Stimulated activated CD4-positive, alpha-beta T cell treated with anti-CD3 and anti-CD28 coated beads, Interleukin-12 subunit alpha, Interleukin-12 subunit beta, amount 100 ng/mL, for 4 hours (primary cell): ENCODE data around the gene GCK.
"Not testable (repeated sequence)": the region's sequence is repeated elsewhere in the genome, so short reads cannot be mapped to it uniquely, and the experiment has no call there.

Experiments used
- DNase-seq: peaks from one replicate; pipeline ENCODE4 v3.0.0-alpha.2; 2020

The GCK gene

DNA sequence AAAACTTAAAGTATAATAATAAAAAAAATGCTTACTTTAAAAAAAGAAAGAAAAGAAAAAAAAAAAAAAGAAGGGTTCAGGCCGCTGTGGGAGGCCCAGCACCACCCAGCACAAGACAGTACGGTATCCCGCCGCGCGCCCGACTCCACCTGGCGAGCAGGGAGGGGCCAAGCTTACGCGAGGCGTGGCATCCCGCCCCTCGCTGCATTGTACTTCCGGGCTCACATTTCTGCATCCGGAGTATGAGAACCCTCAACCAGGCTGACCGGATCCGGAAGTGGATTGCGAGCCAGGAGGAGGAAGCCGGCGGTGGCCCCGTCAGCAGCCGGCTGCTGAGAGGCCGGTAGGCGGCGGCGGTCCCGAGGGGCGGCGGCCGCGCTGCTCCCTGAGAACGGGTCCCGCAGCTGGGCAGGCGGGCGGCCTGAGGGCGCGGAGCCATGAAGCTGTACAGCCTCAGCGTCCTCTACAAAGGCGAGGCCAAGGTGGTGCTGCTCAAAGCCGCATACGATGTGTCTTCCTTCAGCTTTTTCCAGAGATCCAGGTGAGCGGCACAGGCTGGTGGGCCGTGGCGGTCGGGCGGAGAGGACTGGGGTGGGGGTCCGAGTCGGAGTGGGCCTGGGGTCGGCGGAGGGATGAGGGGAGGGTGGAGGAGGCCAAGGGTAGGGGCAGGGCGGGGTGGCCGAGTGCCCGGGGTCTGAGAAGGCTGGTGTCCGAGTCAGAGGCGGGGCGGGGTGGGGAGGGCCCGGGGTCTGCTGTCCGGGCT is 11.6 kb upstream of the GCK start, which contains the start of gene YKT6:
Gene YKT6 (plus strand): TSS at position 280 of the 763 bp plus-strand sequence. CDS start 158 bp downstream, at position 438.
- DNase-seq = peak; percentile 93

DNA sequence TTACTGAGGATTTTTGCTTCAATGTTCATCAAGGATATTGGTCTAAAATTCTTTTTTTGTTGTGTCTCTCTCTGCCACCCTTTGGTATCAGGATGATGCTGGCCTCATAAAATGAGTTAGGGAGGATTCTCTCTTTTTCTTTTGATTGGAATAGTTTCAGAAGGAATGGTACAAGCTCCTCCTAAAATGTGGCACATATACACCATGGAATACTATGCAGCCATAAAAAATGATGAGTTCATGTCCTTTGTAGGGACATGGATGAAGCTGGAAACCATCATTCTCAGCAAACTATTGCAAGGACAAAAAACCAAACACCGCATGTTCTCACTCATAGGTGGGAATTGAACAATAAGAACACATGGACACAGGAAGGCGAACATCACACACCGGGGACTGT is 10.9 kb upstream of the GCK start:
- DNase-seq = not testable (repeated sequence)

DNA sequence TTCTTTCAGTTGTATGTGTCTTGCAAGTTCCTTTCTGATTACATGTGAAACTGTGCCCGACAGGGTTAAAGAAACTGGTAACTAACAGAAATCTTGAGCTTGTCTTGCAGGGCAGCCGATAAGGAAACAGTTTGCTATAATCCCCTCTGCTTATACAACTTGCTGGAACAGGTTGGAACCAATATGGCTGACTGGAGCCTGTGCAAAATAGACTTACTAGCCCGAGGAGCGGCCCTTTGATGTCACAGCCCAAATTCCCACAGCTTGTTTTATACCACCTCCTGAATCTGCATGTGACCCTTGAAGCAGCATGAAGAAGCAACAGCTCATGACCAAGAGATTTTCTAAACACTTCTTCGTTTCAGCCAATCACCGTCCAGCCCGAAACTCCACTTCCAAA is 8.2 kb upstream of the GCK start:
- no peak for DNase-seq

DNA sequence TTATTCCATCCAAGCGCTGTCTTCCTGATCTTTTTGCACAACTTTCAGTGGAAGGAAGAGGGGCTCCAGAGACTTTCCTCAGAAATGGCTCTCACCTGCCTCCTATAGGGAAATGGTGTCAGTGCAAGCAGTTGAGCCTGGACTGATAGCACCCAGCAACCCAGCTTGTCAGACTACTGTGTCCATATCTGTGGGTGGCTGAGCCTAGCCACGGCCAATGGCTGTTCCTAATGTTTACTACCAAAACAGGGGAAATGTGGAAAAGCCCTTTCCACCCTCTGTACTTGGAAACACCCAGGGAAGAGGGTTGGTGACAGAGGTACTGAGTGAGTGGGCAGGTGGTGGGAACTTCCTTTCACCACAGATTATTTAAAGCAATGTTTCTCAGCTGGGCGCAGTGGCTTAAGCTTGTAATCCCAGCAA is 7.2 kb upstream of the GCK start:
- DNase-seq = no peak

DNA sequence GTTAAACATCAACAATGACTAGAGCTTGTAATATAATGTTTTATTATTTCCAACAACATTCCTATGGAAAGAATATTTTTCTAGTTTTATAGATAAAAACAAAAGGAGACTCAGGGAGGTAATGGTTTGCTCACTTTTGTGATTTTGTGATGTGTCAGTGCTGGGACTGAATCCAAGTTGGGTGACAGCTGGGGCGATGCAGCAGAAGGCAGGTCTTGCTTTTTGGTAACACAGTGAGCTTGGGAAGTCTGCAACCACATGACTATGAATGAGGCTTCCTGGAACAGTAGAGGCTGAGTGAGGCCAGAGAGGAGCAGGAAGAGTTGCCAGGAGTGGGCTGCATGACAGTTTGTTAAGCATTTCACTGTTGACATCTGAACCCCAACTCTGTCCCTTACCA is 6.7 kb upstream of the GCK start:
- no peak for DNase-seq

DNA sequence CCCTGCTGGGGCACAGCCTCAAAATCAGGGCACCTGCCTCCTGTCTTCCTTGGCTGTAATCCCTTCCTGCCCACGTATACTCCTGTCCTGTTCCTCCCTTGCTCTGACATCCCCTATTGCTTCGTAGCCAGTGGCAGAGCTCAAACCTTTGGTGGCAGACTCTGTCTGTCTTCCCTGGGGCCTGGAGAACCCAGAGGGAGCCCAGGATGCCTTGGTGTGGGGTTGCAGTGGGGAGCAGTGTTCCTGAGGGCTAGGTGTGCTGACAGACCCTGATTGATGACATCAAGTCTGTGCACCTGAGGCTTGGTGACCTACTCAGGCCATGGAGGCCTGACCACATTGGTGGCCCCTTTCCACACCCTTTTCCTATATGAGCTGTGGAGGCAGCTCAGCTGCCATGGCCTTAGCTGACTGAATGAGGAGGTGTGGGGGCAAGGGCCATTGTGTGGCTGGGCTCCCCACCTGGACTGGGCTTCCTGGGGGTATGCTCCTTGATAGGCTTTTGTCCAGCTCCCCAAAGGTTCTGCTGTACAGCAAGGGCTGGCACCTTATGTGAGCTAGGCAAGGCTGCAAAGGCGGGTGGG is 5.4 kb upstream of the GCK start:
- no peak for DNase-seq

DNA sequence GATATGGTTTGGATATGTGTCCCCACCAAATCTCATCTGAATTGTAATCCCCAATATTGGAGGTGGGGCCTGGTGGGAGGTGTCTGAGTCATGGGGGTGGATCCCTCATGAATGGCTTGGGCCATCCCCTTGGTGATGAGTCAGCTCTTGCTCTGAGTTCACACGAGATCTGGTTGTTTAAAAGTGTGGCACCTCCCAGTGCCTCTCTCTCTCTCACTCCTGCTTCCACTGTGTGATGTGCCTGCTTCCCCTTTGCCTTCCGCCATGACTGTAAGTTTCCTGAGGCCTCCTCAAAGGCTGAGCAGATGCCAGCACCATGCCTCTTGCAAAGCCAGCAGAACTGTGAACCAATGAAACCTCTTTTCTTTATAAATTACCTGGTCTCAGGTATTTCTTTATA is 4.8 kb upstream of the GCK start:
- DNase-seq = peak; percentile 39

DNA sequence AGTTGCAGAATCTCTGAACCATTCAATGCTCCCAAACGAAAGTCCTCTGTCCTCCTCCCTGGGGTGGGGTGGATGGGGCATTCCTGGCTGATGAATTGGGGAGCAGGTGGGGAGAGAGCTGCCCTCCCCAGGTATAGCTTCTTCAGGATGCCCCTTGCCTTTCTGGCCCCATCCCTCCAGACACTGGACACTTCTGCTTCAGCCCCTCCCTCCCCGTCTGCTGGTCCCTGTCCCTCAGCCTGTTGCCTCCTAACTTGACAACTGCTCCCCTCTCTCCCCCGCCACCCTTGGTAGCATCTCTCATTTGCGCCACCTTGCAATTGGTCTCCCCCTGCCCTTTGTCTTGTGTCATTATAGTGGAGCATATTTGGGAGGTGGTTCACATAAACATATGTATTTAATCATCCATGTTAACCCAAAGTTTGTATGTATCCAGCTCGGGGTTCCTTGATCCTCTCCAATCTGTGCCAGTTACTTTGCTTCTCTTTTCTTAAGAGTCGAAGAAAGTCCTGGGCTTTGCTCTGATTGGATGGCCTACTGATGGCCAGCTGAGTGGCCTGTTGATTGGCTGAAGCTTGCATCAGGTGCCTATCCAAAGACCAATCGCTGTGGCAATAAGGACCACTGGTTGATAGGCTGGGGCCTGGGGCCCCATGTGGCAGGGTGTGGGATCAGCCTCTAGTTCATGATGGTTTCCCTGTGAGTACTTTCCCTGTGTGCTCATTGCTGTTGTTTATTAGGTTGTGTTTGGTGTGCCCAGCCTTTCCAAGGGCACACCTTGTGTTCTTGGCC is 4.0 kb upstream of the GCK start:
- DNase-seq = no peak

DNA sequence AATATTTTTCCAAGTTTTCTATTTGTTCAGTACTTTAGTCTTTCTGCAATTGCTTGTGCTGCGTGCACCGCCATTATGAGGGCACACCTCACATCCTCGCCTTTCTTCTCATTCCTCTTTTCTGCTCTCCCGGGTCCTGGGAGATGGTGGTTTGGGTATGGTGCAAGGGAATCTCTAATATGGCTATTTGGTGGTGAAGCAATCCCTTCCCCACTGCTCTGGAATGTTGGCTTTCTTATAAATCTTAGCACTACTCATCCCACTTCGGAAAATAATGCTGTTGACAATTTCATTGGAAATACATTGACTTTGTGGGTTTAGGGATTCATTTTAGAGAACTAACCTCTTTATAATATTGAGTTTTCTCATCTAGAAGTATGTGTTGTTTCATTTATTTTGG is 1.9 kb upstream of the GCK start:
- DNase-seq = no peak

DNA sequence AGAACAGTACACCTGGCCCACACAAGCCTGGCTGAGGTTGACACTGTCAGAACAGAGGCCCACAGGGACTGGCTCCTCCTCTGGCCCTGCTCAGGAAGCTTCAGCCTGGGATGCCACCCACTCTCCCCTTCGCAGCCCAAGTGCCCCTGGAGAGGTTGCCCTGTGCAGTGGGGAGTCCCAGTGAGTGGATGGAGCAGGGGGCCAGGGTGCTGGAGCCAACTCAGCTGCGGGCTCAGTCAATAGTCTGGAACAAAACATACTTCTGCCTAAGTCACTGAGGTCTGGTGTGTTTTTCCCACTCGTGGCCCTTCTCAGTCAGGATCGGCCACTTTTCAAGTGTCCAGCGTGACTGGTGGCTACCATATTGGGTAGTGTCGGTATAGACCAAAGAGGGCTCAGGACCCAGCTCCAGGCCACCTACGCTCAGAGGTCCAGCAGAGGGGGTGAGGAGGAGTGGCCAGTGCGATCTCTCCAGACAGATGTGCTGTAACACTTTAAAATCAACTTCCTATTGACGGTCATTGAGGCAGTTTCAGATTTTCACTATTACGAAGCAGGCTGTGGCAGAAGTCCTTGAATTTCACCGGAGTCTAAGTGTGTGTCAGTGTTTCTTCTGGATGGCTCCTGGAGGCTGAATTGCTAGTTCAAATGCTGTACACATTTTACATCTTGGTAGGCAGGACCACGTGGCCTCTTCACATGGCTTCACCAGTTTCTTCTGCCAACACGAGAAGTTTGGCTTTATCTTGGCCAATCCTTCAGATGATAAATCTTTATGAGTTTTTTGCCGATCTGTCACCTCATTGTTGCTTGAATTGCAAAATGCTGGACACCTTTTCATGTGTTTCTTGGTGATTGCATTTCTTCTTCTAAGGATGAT is 994 bp upstream of the GCK start:
- no peak for DNase-seq

DNA sequence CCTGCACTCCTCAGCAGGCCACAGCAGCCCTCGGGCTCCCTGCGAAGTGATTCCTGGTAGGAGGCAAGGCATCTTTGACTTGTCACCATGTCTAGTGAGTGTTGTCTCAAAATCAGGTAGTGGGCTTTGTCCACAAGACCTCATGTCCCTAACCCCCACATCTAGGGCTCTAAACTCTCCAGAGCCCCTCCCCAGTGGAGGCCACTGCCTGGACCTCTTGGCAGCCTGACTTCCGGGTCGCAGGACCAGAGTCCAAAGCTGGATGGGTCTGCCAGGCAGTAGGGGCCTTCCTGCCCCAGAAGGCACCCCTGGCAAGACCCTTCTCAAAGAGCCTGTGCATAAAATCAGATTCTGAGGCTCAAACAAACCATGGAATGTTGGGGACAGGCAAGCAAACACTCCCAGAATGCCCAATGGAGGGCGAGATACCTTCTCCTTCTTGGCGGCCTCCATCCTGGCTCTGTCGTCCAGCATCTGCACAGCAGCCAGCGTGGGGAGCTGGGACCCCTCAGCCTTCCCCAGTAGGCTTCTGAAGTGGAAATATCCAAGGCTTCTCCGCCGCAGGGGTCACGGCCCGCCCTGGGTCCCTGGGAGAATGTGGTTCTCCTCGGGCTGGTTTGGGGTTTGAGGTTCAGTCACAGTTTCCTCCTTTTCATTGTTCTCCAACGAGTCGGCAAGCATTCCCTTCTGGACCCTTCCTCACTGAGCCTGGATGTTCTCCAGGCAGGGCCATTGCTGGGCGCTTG is 586 bp downstream of the GCK start:
- DNase-seq = no peak

DNA sequence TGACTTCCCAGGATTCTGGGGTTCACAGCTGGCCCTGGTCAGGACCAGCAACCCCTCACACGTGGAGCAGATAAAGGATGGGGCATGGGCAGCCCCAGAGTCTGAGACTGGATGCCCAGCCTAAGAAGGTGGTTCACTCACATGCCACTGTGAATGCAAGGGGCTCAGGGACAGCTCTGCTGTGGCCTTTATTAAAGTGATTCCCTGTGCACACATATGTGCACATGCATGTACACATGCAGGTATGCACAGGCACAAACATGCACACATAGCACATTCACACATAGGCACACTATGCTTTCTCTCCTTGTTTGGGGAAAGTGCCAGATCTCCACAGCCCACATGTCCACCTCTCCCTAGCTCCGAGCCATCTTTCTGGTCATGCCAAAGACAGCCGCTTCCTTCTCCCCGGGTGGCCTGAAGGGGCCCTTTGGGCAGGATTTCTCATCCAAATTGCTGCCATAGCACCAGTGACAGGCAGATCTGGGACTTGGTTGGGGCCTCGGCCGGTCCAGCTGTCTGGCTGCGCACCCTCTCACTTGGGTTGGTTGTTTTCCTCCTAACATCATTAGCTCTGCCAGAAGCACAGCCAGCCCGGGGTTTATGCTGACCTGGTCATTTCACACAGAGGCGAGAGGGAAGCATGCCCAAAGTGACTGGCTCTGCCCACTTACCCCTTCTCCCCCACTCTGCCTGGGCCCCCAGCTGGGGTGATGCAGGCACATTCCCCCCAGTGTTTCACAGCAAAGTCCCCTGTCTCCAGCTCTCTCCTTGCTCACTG is 1.4 kb downstream of the GCK start:
- DNase-seq = no peak

DNA sequence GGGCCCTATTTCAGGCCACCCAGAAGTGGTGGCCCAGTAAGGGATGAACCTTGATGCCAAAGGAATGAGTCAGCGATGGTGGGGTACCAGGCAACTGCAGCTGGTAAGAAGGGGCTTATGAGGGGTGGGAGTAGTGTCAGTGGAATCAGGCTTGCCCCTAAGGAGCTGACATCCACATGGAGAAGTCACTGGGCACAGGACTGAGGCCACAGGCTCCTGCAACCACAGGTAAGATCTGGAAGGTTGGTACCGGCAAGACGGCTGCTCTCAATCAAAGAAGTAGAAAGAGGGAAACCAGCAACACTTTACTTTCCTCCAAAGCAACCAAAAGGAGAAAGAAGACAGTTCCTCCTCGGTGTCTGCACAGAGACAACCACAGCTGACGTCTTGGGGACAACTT is 2.5 kb downstream of the GCK start:
- DNase-seq = no peak

DNA sequence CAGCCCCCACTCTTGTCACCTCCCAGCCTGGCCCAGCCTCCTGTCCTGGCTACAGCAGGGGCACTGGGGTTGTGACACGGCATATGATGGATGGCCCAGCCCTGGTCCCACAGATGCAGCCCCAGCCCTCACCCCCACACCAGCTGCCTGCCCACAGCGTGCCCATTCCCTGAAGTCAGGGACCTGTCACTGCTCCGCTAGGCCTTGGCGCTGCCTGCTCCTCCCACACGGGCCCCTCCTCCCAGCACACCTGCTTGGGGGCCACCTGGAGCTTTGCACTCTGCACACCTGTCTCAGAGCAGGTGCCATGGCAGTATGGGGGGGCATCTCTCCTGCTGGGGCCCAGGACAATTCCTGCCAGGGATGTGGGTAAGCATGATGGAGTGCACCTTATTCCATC is 3.5 kb downstream of the GCK start:
- no peak for DNase-seq

DNA sequence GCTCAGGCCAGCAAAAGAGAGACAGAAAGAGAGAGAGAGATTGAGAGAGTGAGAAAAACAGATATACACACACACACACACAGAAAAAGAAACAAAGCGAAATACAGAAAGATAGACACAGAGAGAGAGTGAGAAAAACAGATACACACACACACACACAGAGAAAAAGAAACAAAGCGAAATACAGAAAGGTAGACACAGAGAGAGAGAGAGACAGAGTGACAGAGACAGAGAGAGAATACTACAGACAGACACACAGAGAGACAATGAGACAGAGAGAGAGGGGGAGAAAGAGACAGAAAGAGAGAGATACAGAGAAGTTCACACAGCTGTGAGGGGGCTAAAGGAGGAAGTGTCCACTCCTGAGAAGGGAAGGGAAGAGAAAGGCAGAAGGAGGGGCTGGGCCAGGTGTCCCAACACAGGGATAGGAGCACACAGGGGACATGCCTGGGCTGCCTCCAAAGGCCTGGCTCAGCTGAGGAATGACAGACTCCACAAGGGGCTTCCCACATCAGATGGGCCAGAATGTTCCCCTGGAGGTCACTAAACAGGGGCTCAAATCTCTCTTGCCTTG is 4.3 kb downstream of the GCK start:
- DNase-seq = no peak

DNA sequence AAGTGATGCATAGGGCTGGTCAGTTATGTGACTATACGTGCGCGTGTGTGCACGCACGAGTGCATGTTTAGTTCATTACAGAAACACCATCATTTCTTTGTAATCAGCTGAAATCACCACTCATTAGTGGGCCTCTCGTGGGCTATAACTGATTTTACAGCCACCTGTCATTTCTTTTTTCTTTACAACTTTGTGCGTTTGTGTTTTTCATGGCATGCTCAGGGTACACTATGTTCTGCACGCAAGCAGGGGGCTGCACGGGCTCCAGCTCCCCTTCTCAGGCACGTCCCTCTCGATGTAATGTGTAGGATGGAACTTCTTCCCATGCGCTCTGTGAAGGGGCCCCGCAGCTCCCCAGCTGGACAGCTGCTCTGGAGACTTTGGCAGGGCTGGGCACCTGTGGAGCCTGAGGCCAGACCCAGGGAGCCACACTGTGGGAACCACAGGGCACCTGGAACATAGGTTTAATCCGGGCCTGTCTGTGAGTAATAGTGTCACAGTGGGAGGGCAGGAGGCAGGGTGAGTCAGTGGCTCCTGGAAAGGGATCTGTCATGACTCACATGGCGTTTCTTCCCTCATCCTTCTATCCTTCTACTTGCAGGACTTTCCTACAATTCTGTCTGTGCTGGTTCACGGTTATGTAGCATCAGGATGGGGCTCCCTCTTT is 4.9 kb downstream of the GCK start:
- DNase-seq = no peak

DNA sequence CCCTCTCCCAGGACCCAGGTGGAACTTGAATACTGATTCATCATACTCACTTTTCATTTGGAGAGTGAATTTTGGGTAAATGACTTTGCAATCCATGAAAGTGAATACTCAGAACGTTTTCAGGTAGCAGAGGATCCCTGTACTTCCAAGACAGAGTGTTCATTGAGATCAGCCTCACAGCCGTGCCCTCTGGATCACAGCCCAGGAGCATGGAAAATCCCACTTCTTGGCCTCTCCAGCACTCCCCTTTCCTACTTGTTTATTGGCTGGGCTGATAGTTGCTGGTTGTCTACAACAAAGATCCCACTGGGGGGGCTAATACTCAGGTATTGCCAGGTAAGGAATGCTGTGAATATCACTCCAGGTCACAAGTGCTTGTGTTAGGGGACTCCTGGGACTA is 5.9 kb downstream of the GCK start:
- no peak for DNase-seq

DNA sequence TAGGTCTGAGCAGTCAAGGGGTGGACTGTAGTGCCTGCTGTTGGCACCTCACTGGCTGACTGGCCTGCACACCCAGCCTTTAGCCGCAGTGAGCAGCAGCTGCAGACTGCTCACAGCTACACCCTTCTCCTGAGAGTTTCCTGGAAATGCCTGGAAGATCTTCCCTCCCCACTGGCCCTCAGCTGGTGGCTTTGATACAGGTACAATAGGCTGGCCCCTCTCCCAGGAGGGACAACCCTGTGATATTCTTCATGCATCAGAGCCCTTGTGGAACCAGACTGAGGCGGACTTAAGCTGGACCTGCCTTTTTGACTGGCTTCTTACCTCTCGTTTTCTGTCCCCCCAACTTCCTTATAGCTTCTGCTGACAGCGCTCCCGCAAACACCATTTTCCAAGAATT is 6.4 kb downstream of the GCK start:
- no peak for DNase-seq

DNA sequence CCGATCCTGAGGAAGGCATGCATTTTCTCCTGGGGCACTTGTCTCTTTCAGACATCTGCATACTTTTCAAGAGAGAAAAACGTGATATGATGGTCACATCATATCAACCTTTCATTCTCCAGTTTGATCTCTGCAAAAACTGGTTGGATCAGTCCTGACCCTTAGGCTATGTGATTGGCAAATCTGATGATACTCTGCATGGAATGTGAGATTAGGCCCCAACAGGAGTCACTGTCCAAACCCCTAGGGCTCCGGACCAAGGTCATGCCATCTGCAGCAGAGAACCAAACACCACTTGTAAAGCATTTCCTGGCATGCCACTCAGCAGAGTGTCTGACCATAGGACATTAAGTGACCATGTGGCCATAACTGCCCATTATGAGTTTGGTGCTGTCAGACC is 8.6 kb downstream of the GCK start:
- no peak for DNase-seq

DNA sequence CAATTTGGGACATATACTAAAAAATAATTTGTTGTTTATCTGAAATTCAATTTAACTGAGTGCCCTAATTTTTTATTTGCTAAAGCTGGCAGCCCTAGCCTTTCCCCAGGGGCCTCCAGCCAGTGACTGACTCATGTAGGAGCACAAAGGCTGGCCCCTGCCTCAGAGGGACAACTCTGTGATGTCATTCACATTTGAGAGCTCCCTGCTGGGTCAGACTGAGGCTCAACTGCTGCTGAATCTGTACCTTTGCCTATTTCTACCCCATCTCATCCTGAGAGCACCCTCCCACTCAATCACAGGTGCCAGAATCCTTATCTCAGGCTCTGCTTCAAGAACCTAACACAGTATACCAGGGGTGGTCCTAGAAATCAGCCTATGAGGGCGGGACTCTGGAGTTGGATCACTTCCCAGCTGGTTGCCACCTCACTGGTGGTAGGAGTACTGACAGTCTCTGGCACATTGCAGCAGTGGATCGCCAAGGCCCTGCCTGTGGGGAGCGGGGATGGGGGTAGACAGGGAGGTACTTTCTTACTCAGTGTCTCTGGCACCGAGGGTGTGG is 11.6 kb downstream of the GCK start:
- DNase-seq = no peak
